ENCODE results near the gene M1AP.
"Not testable (repeated sequence)": the region's sequence is repeated elsewhere in the genome, so short reads cannot be mapped to it uniquely, and the experiment has no call there.

M1AP gene

DNA sequence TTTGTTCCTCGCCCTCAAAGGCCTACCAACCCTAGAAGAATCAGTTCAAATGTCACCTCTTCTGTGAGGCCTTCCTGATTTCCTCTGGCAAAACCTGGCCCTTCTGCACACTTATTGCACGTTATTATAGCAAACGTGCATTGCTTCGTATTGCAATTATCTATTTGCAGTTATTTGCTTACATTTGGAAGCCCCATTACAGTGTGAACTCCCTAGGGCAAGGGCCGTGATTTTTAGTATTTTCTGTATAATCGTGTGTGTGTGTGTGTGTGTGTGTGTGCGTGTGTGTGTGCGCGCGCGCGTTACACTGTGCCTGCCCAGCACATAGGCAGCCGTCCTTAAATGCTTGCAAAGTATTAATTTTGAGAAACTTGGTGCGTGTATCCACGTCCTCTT is 5.5 kb upstream of the M1AP start:
- no peak for DNase-seq

- no peak for DNase-seq
These were observed 1.2 kb downstream of the M1AP start for GRCh38 chr2:74646834-74647482.

DNA sequence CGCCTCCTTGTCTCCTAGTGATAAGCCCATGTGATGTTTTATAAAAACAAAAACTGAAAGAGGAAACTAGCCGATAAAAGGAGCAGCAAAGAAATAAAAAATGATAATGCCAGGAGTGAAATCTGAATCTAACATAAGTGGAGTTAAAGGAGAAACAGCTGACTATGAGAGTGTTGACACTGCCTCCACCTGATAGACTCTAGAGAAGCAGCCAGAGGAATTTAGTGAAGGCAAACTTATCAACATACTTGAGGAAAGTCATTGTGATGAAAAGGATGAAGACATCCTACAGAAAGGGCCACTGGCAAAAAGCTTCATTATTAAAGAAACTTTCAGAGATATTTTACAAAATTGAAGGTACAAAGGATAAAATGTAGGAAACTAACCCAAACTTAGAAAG is 1.9 kb downstream of the M1AP start:
- no peak for DNase-seq

DNA sequence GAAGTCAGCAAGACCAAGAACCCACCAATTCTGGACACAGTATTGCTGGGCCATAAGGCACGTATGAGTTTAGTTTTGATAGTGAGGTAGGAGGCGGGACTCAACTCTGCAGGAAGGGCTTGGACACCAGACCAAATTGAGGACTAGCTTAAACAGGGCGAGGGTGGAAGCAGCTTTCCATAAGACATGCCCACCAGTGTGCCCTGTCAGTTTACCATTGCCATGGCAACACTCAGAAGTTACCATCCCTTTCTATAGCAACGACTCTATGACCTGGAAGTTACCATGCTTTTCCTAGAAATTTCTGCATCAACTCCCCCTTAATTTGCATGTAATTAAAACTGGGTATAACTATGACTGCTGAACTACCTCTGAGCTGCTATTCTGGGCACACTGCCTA is 2.8 kb downstream of the M1AP start:
- DNase-seq: no peak

- no peak for DNase-seq
These were observed 8.6 kb downstream of the M1AP start for GRCh38 chr2:74639550-74639949.

GRCh38 chr2:74632939-74633312 is 15.2 kb downstream of the M1AP start:
- no peak for DNase-seq

GRCh38 chr2:74632209-74632938 is 15.8 kb downstream of the M1AP start:
- DNase-seq: no peak

DNA sequence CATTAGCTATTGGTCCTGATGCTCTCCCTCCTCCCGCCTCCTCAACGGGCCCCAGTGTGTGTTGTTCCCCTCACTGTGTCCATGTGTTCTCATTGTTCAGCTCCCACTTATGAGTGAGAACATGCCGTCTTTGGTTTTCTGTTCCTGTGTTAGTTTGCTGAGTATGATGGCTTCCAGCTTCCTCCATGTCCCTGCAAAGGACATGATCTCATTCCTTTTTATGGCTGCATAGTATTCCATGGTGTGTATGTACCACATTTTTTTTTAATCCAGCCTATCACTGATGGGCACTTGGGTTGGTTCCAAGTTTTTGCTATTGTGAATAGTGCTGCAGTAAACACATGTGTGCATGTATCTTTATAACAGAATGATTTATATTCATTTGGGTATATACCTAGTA is 17.7 kb downstream of the M1AP start:
- DNase-seq: not testable (repeated sequence)

GRCh38 chr2:74628538-74629105 is 19.5 kb downstream of the M1AP start:
- DNase-seq: no peak

DNA sequence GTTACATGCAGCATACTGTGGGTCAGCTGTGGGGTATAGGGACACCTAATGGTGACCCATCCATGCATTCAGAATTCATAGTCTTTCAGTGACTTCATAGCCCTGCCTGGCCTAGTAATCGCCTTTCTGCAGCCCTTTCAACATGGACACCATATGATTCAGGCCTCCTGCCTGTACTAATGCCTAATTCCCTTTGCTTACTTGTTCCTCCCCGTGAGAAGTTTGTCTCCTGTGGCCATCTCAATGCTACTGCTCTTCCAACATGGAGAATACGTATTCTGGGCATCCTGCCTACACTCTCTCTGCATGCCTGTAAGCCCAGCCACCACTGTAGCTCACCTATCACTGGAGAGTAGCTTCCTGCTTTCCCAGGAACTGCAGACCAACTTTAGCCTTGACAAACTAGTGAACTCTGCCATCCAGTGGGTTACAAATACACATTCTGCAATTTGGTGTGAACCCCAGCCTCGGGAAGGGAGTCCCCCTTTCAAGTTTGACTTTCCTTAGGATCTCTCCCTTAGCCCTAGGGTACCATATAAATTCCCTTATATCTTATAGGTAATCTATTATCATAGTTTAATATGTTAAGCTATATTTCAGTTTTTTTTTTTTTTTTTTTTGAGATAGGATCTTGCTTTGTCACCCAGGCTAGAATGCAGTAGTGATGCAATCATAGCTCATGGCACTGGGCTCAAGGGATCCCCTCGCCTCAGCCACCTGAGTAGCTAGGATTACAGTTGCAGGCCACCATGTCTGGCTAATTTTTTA is 22.3 kb downstream of the M1AP start:
- no peak for DNase-seq

- DNase-seq: no peak
These were observed 27.5 kb downstream of the M1AP start for GRCh38 chr2:74620671-74621070.

GRCh38 chr2:74619651-74620297 is 28.4 kb downstream of the M1AP start:
- DNase-seq: no peak

GRCh38 chr2:74618410-74619083 is 29.6 kb downstream of the M1AP start:
- no peak for DNase-seq

GRCh38 chr2:74617122-74617521 is 31.0 kb downstream of the M1AP start:
- no peak for DNase-seq

GRCh38 chr2:74606927-74607326 is 41.2 kb downstream of the M1AP start:
- DNase-seq: no peak

DNA sequence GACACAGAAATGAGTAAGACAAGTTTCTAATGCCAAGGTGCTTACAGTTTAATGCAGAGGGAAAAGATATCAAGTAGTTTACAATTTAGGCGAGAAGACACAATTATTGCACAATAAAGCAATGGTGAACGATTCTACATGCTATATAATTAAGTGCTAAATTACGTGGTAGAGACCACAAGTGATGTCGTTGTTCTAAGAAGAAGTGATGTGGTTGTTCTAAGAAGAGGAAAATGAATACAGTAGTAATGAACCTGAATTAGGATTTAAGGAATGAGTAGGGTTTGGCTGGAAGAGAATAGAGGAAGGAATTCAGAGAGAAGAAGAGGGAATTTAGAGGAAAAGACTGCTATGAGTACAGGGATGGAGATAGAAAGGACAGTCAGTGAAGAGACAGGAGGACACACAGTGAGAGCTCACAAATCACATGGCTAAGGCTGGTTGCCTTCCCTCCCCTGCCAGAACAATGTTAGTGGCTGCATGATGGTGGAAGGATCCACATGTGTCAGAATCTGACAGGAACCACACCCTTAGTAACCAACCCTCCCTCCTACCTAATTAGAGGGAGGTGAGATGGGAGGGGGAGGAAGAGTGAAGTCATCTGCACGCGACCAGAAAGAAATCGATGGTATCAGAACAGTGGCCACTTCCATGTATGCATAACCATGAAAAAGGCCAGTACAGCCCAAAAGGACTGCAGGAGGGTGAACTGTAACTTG is 44.7 kb downstream of the M1AP start:
- no peak for DNase-seq

DNA sequence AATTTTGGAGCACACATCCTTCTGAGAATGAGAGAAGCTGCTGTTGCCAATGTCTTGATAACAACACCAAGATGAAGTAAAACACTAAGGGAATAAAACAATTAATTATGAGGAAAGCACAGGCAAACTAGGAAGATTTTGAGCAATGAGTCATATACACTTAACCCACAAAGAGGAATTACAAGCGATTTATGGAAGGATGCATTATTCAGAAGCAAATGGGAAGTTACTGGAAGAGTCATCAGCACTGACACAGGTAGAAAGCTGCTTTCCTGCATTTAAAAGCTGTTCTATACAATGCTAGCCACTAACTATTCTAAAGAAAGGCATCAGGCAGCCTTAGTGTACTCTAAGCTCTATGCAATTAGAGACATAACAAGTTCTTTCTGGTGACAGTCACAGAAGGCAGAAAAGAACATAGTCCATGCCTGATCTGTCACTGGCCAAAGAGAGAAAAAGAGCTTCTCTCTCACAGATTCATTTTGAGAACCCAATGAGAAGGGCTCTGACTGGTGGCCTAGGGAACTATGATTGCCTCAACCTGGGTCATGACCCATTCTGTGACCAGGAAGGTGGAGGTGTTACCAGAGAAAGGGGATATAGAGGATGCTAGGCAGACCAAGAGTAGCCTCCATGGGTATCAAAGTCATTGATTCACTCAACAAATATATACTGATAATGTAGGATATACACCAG is 45.4 kb downstream of the M1AP start:
- no peak for DNase-seq

- DNase-seq: no peak
These were observed 48.5 kb downstream of the M1AP start for GRCh38 chr2:74599676-74600075.

DNA sequence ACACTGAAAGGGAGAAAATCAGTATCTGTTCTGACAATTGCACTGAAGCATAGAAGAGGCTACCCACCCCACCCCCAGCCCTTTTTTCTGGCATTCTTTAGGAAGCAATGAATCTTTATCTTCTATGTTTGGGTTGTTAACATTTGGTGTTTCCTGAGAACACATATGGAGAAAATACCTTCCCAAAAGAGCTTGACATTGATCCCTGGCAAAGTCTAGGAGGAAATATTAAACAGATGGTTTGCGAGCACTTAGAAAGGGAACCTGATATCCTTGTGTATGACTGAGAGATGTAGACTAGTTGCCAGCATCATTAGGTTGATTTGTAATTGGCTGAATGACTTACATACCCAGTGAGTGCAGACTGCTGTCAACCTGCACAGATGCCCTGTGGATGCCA is 50.7 kb downstream of the M1AP start:
- DNase-seq: peak; percentile 98

DNA sequence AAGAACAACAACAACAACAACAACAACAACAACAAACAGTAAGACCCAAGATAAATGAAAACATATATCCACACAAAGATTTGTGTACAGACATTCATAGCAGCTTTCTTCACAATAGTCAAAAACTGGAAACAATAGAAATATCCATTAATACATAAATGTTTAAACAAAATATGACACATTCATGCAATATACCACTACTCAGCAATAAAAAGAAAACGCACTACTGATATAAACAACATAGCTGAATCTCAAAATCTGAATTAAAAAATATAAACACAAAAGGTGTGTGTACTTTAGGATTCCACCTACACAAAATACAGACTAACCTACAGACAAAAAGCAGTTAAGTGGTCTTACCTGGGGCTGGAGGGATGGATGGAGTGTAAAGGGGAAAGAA is 51.5 kb downstream of the M1AP start:
- no peak for DNase-seq

Data from NCI-H446 treated with DMSO at 0.1 percent for 48 hours (cell line).